ENCODE data around the gene RHEB. TPM values are rescaled to one million over a fixed set of nuclear protein-coding genes. Genes with fewer than 3 reads are reported as not detected.

The RHEB gene
- total and polyA plus RNA-seq, 2 of the 13 experiments (the other 11 are each of a cell fraction or from before 2014, with no cell fraction given): 55.0 to 77.6 TPM

GRCh38 chr7:151518105-151518946 lies 1.4 kb downstream of the RHEB start (continued):
- TF ChIP-seq ZNF710 (CRISPR knock-in tag; IDR thresholded peaks at IDR 0.05; ENCODE audit: borderline replicate concordance): peak; percentile 24; the same call in 1 of the 2 replicates
- TF ChIP-seq IRX3 (CRISPR knock-in tag; IDR thresholded peaks at IDR 0.05; ENCODE audit: borderline replicate concordance, low read depth): no peak
- TF ChIP-seq FOXK1 (CRISPR knock-in tag; IDR thresholded peaks at IDR 0.05; ENCODE audit: borderline replicate concordance, low read depth): no peak
- 0 out of 4 replicates have a peak, but pooled peaks of 1 of the 2 experiments have one; percentile 26 for TF ChIP-seq MAFK (conservative IDR thresholded peaks at IDR 0.05 in 1 of 2, IDR thresholded peaks at IDR 0.05 in 1 of 2; ENCODE audit: low read length in 2 of 2)
- TF ChIP-seq ZNF800 (CRISPR knock-in tag; IDR thresholded peaks at IDR 0.05): no peak
- TF ChIP-seq YY1 (IDR thresholded peaks at IDR 0.05; ENCODE audit: insufficient read depth, insufficient replicate concordance, low read depth, low read length): no peak
- no peak for TF ChIP-seq ZNF569 (CRISPR knock-in tag; IDR thresholded peaks at IDR 0.05; ENCODE audit: borderline replicate concordance)
- no peak for TF ChIP-seq ZNF33B (CRISPR knock-in tag; IDR thresholded peaks at IDR 0.05)
- no peak for TF ChIP-seq ZNF629 (CRISPR knock-in tag; conservative IDR thresholded peaks at IDR 0.05)
- no peak for TF ChIP-seq ZNF674 (CRISPR knock-in tag; IDR thresholded peaks at IDR 0.05; ENCODE audit: low read depth)
- TF ChIP-seq RORA (CRISPR knock-in tag; IDR thresholded peaks at IDR 0.05): no peak
- TF ChIP-seq ETV5 (CRISPR knock-in tag; IDR thresholded peaks at IDR 0.05; ENCODE audit: borderline replicate concordance): peak; percentile 13; the same call in 1 of the 2 replicates
- peak in 1 of 2 experiments; percentile 51; a peak in 1 of 4 replicates for TF ChIP-seq POLR2A (IDR thresholded peaks at IDR 0.05; ENCODE audit: insufficient read depth in 1 of 2, low read depth in 2 of 2, low read length in 2 of 2)
- no peak for TF ChIP-seq ZIK1 (CRISPR knock-in tag; IDR thresholded peaks at IDR 0.05; ENCODE audit: borderline replicate concordance, low read depth)
- no peak for TF ChIP-seq CCAR2 (optimal IDR thresholded peaks at IDR 0.05; ENCODE audit: low read depth, low read length)
- TF ChIP-seq E2F5 (CRISPR knock-in tag; conservative IDR thresholded peaks at IDR 0.05): no peak
- no peak for TF ChIP-seq KAT2B (IDR thresholded peaks at IDR 0.05; ENCODE audit: borderline replicate concordance, low read depth, low read length)
- TF ChIP-seq SOX6 (IDR thresholded peaks at IDR 0.05): no peak
- peak; percentile 29; the same call in 1 of the 2 replicates for TF ChIP-seq SOX6 (CRISPR knock-in tag; IDR thresholded peaks at IDR 0.05)
- peak; percentile 34; the same call in 1 of the 2 replicates for TF ChIP-seq AHR (CRISPR knock-in tag; IDR thresholded peaks at IDR 0.05)
- 0 out of 2 replicates have a peak, but pooled peaks have one; percentile 20 for TF ChIP-seq RXRA (CRISPR knock-in tag; IDR thresholded peaks at IDR 0.05)
- no peak for TF ChIP-seq ZNF17 (CRISPR knock-in tag; IDR thresholded peaks at IDR 0.05)
- TF ChIP-seq MEIS1 (CRISPR knock-in tag; IDR thresholded peaks at IDR 0.05; ENCODE audit: borderline replicate concordance): 0 out of 2 replicates have a peak, but pooled peaks have one; percentile 11
- TF ChIP-seq TOPORS (CRISPR knock-in tag; IDR thresholded peaks at IDR 0.05): no peak

Data from HepG2 (cell line).